Left ventricle myocardium inferior (tissue), 1 donor: ENCODE results near the gene SCG5. TPM values are rescaled to one million over a fixed set of nuclear protein-coding genes. Genes with fewer than 3 reads are reported as not detected.

Source experiments
- DNase-seq: peaks from one replicate; pipeline ENCODE4 v3.0.0-alpha.2; 2020
- H3K27ac ChIP-seq: fragments of 200-600 bp; replicated peaks from 2 replicates; pipeline ENCODE4 v1.8.0; 2021
- H3K27me3 ChIP-seq: fragments of 200-600 bp; 2 replicates; pipeline ENCODE4 v1.8.0; 2021; ENCODE audit warnings: low read depth
- H3K36me3 ChIP-seq: fragments of 200-600 bp; 2 replicates; pipeline ENCODE4 v1.8.0; 2021
- H3K4me1 ChIP-seq: fragments of 200-600 bp; 2 replicates; pipeline ENCODE4 v1.8.0; 2021
- H3K4me3 ChIP-seq: fragments of 200-600 bp; 2 replicates; pipeline ENCODE4 v1.8.0; 2021; ENCODE audit warnings: mild to moderate bottlenecking, moderate library complexity
- H3K9me3 ChIP-seq: fragments of 200-600 bp; replicated peaks from 2 replicates; pipeline ENCODE4 v1.8.0; 2021
- intact Hi-C: fragments of 100-400 bp; cut with micrococcal nuclease; formaldehyde crosslinking; loops from one replicate; pipeline ENCODE4 v1.11.0; 2022
- total RNA-seq: library from RNA; stranded (reverse); fragmentation: NEBNext Ultra II Directional; extraction: Animal tissue kit (Norgen Biotek cat#: 25700); gene quantifications from one replicate; pipeline ENCODE4 v1.2.1, GENCODE V29; 2021
- TF ChIP-seq, protein P1 (sequence below): fragments of 200-600 bp; IDR thresholded peaks from 2 replicates; pipeline ENCODE4 v1.8.0; 2021; ENCODE audit warnings: antibody characterized with exemption, mild to moderate bottlenecking, borderline replicate concordance
- donor health status: DM: no; HTN: yes; CAD: no; lungs with severe emphysema.

The SCG5 gene
- total RNA-seq, 1 donor from 2014 or later, result not detected

DNA sequence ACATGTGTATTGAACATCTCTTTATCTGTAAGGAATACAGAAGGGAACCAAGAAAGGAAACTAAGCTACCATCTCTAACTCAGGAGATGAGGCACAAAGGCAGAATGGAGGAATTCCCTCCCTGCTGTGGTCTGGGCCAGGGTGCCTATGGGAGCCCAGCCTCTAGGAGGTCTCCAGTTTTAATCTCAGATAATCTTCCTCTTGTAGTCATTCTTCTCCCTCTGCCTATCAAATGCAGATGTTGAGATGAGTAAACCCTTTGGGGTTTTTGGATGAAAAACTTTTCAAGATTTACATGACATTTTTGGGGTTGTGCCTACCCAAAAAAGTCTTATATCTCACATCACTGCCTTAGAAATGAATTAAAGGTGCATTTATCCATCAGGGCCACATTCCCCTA lies 23.3 kb downstream of the SCG5 start:
- Histone ChIP-seq H3K9me3 (no peaks in the 10 kb centered on the region), H3K27ac (no peak overlapping the region), H3K27me3 (no peaks in the 10 kb centered on the region), H3K4me3 (no peak overlapping the region), H3K36me3 (no peaks in the 10 kb centered on the region), H3K4me1 (no peaks in the 10 kb centered on the region)
- TF ChIP-seq, protein P1, sequence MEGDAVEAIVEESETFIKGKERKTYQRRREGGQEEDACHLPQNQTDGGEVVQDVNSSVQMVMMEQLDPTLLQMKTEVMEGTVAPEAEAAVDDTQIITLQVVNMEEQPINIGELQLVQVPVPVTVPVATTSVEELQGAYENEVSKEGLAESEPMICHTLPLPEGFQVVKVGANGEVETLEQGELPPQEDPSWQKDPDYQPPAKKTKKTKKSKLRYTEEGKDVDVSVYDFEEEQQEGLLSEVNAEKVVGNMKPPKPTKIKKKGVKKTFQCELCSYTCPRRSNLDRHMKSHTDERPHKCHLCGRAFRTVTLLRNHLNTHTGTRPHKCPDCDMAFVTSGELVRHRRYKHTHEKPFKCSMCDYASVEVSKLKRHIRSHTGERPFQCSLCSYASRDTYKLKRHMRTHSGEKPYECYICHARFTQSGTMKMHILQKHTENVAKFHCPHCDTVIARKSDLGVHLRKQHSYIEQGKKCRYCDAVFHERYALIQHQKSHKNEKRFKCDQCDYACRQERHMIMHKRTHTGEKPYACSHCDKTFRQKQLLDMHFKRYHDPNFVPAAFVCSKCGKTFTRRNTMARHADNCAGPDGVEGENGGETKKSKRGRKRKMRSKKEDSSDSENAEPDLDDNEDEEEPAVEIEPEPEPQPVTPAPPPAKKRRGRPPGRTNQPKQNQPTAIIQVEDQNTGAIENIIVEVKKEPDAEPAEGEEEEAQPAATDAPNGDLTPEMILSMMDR, result no peak
- no peak for DNase-seq
- intact Hi-C loops, result loop anchor here (5.0 to 10.0 kb wide), 2 partner anchors 270 to 333 kb away; no protein-coding TSS in a partner anchor

DNA sequence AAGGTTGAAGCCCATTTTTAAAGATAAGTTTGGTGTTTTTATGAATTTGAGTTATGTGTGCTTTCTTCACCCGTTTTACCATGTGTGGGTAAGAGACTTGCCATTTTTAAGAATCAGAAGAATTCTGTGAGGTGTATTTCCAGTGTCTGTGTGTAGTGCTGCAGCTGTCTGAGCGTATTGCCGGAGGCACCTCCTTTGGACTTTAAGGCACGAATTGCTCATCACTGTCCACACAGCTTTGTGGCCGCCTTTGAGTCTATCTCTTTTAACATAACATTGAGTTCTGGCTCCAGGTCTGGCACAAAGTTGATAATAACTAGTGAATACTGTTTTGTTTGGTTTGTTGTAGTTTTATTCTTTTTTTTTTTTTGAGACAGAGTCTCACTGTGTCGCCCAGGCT lies 25.8 kb downstream of the SCG5 start:
- Histone ChIP-seq H3K27me3 (peaks cover 5% of the 10 kb centered on the region), H3K36me3 (no peaks in the 10 kb centered on the region), H3K4me1 (no peaks in the 10 kb centered on the region), H3K9me3 (no peaks in the 10 kb centered on the region), H3K27ac (no peak overlapping the region), H3K4me3 (no peak overlapping the region)
- DNase-seq, result no peak
- TF ChIP-seq, protein P1, result no peak
- intact Hi-C loops, result loop anchor here (10.0 kb wide), 1 partner anchor 267 kb away; no protein-coding TSS in a partner anchor

DNA sequence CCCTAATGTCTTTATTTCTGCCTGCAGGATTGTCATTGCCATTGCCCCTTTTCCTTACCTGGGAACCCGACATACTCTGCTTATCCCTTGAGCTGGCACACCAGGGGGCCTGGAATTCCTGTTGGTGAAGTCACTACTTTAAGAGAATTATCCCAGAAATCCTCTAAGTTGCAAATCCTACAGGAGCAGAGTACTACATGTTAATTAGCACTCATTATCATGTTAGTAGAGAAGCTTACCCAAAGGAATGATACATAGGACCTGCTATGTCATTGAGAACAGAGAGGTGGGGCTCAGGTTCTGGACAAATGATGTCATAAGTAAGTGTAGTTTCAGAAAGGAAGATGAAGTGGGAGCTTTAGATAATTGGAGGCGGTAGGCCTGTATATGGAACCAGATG lies 27.4 kb downstream of the SCG5 start:
- Histone ChIP-seq H3K27me3 (peaks cover 7% of the 10 kb centered on the region), H3K4me3 (no peak overlapping the region), H3K9me3 (no peaks in the 10 kb centered on the region), H3K27ac (no peak overlapping the region), H3K4me1 (no peaks in the 10 kb centered on the region), H3K36me3 (no peaks in the 10 kb centered on the region)
- DNase-seq, result no peak
- TF ChIP-seq, protein P1, result no peak
- intact Hi-C loops, result loop anchor here (10.0 kb wide), 1 partner anchor 266 kb away; no protein-coding TSS in a partner anchor

DNA sequence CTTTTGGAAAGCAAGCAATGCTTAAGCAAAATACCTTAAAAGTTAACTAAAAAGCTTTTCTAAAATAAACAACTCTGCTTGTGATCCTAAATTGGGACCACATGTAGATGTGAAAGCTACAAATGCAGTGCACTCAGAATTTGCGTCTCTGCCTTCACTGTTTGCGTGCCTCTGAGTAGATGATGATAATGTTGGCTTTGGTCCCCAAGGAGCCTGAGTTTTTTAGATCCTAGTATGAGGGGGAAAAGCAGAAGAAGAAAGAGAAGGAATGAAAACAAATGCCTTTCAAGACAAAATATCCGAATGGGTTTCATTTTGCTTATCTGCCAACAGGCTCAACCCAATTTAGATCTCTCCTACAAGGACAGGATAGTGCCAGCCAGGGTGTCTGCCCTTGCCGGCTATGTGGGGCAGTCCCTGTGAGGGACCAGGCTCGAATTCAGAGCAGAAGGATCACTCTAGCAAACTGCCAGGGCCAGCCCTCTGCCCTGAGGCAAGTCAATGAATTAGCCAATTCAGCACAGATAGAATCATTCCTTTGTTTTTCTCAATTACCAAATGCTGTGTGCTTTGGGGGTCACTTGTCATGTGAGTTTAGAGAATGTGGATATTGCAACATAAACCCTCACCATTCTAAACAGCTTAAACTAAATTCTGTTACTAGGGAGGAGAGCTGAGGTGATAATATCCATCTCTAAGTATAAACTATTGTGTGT lies 28.5 kb downstream of the SCG5 start:
- H3K27me3 ChIP-seq, result peaks cover 7% of the 10 kb centered on the region
- H3K9me3 ChIP-seq, result no peaks in the 10 kb centered on the region
- no peak for DNase-seq
- intact Hi-C loops, result loop anchor here (10.0 kb wide), 1 partner anchor 265 kb away; no protein-coding TSS in a partner anchor
- no peak overlapping the region for H3K27ac ChIP-seq
- H3K4me3 ChIP-seq, result no peak overlapping the region
- TF ChIP-seq, protein P1, result no peak
- no peaks in the 10 kb centered on the region for H3K36me3 ChIP-seq
- no peaks in the 10 kb centered on the region for H3K4me1 ChIP-seq

DNA sequence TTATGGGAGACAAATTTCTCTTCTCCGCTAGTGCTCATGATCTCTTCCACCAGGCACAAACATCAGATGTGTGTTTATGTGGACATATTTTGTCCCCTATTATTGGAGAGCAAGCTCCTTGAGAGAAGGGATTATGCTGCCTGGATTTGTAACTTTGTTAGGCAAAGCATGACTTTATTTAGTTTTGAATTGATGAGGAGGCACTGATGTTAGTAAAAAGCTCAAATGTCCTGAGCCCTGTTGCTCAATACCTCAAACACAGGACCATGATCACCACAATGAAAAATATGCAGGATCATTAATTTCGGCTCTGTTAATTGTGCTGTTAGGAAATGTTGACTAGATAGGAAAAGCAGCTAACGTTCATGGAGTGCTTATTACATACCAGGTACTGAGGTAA lies 29.1 kb downstream of the SCG5 start:
- H3K4me3 ChIP-seq, result no peak overlapping the region
- H3K36me3 ChIP-seq, result no peaks in the 10 kb centered on the region
- no peak overlapping the region for H3K27ac ChIP-seq
- no peaks in the 10 kb centered on the region for H3K9me3 ChIP-seq
- DNase-seq, result no peak
- TF ChIP-seq, protein P1, result no peak
- no peaks in the 10 kb centered on the region for H3K4me1 ChIP-seq
- H3K27me3 ChIP-seq, result peaks cover 7% of the 10 kb centered on the region
- intact Hi-C loops, result no loop called here
